Liver (tissue), 9 donors: ENCODE measurements around the gene IFITM10. TPM values are rescaled to one million over a fixed set of nuclear protein-coding genes. Genes with fewer than 3 reads are reported as not detected.
A peak's percentile ranks its signal among the peaks of the same experiment; 100 is the strongest.

Experiments
- DNase-seq: peaks from one replicate; pipeline ENCODE4 v3.0.0-alpha.2; 2017; ENCODE audit warnings: low spot score
- H3K27ac ChIP-seq, 2 donors: one replicate each; pipeline ENCODE4 v1.7.0; 2013; ENCODE audit warnings: inconsistent platforms in 2 of 2, low read length in 2 of 2, control low read depth in 1 of 2, low read depth in 1 of 2, mild to moderate bottlenecking in 1 of 2
- H3K27me3 ChIP-seq, 4 donors: one replicate each; pipeline versions ENCODE4 v1.6.1 to v1.7.0; 2013; ENCODE audit warnings: low read length in 3 of 4, inconsistent platforms in 1 of 4, mild to moderate bottlenecking in 1 of 4, moderate library complexity in 1 of 4; ENCODE audit not compliant: control insufficient read depth in 4 of 4, insufficient read depth in 4 of 4
- H3K36me3 ChIP-seq, 4 donors: one replicate each; pipeline versions ENCODE4 v1.6.1 to v1.7.0; 2013; ENCODE audit warnings: low read length in 3 of 4, mild to moderate bottlenecking in 3 of 4, low read depth in 1 of 4, moderate library complexity in 1 of 4; ENCODE audit not compliant: control insufficient read depth in 4 of 4, insufficient read depth in 3 of 4
- H3K4me1 ChIP-seq, 4 donors: one replicate each; pipeline versions ENCODE4 v1.6.1 to v1.7.0; 2013; ENCODE audit warnings: low read length in 3 of 4, mild to moderate bottlenecking in 3 of 4, moderate library complexity in 1 of 4; ENCODE audit not compliant: control insufficient read depth in 4 of 4, insufficient read depth in 4 of 4
- H3K4me3 ChIP-seq, 3 donors: one replicate each; pipeline versions ENCODE4 v1.6.1 to v1.7.0; 2013; ENCODE audit warnings: low read length in 3 of 3, control low read depth in 1 of 3, low read depth in 1 of 3, mild to moderate bottlenecking in 1 of 3
- H3K9ac ChIP-seq, 2 donors: one replicate each; pipeline ENCODE4 v1.7.0; 2013; ENCODE audit warnings: low read length in 2 of 2, mild to moderate bottlenecking in 2 of 2, moderate library complexity in 2 of 2, control low read depth in 1 of 2, low read depth in 1 of 2
- H3K9me3 ChIP-seq, 4 donors: one replicate each; pipeline versions ENCODE4 v1.6.1 to v1.7.0; 2013; ENCODE audit warnings: low read length in 3 of 4; ENCODE audit not compliant: control insufficient read depth in 4 of 4
- ATF3 ChIP-seq: IDR thresholded peaks from 2 replicates; pipeline ENCODE4 v1.6.1; 2016; ENCODE audit warnings: antibody characterized with exemption
- EGR1 ChIP-seq, 2 donors: IDR thresholded peaks; 2 replicates each; pipeline ENCODE4 v1.6.1; 2016 to 2018; ENCODE audit warnings: antibody characterized with exemption in 2 of 2, low read depth in 2 of 2
- FOXA1 ChIP-seq: IDR thresholded peaks from 2 replicates; pipeline ENCODE4 v1.6.1; 2016; ENCODE audit warnings: antibody characterized with exemption
- HNF4A ChIP-seq, 2 donors: conservative IDR thresholded peaks; 2 replicates each; pipeline ENCODE4 v1.6.1; 2016; ENCODE audit warnings: antibody characterized with exemption in 2 of 2, mild to moderate bottlenecking in 2 of 2
- HNF4G ChIP-seq: IDR thresholded peaks from 2 replicates; pipeline ENCODE4 v1.6.1; 2016; ENCODE audit warnings: antibody characterized with exemption
- JUND ChIP-seq, 2 donors: IDR thresholded peaks; 2 replicates each; pipeline ENCODE4 v1.6.1; 2016; ENCODE audit warnings: antibody characterized with exemption in 2 of 2
- MAX ChIP-seq: IDR thresholded peaks from 2 replicates; pipeline ENCODE4 v1.6.1; 2016; ENCODE audit warnings: antibody characterized with exemption
- REST ChIP-seq: IDR thresholded peaks from 2 replicates; pipeline ENCODE4 v1.6.1; 2016; ENCODE audit warnings: antibody characterized with exemption, mild to moderate bottlenecking
- RXRA ChIP-seq, 2 donors: IDR thresholded peaks; 2 replicates each; pipeline ENCODE4 v1.6.1; 2017 to 2018; ENCODE audit warnings: antibody characterized with exemption in 2 of 2, mild to moderate bottlenecking in 1 of 2
- YY1 ChIP-seq: IDR thresholded peaks from 2 replicates; pipeline ENCODE4 v1.6.1; 2016; ENCODE audit warnings: antibody characterized with exemption, mild to moderate bottlenecking
- WGBS: extraction: QIAGEN DNeasy Blood & Tissue Kit; methylation state at CpG from one replicate; pipeline ENCODE4 v1.1.7; 2013; 5-methylcytosine and 5-hydroxymethylcytosine counted together
- polyA plus RNA-seq, 2 donors: library from polyadenylated mRNA; stranded (reverse) in 1 of 2; unstranded in 1 of 2; fragments of 200-250 nt in 1 of 2; fragments of >200 nt in 1 of 2; fragmentation: Nextera tagmentation in 1 of 2; extraction: Ambion mirVana in 1 of 2; gene quantifications; one replicate each; pipeline versions ENCODE4 v1.2.1 to v1.2.3, GENCODE V29; 2013 to 2015
- total RNA-seq, 2 donors: library from RNA; depleted of rRNA; stranded (reverse); fragments of >200 nt; gene quantifications; one replicate each; pipeline ENCODE4 v1.2.3, GENCODE V29; 2014
- donor health status: healthy.
- donor health status: healthy.
- donor health status: healthy.
- donor health status: healthy.
- donor health status: healthy.

IFITM10 gene
- total and polyA plus RNA-seq, 4 donors, result 0.14 to 8.5 (median 1.8) TPM

GRCh38 chr11:1734641-1735081 is 15.7 kb downstream of the IFITM10 start:
- Histone ChIP-seq H3K4me1 (peaks cover 0 to 3% (median 0%) of the 10 kb centered on the region in 4 donors), H3K36me3 (no peaks in the 10 kb centered on the region), H3K9ac (no peak overlapping the region), H3K9me3 (peaks cover 4 to 22% (median 16%) of the 10 kb centered on the region in 4 donors), H3K27me3 (peaks cover 0 to 5% (median 2%) of the 10 kb centered on the region in 4 donors), H3K4me3 (no peak overlapping the region), H3K27ac (no peak overlapping the region)
- TF ChIP-seq EGR1 (IDR thresholded peaks at IDR 0.05; ENCODE audit: low read depth in 2 of 2) (no peak), MAX (no peak), HNF4G (no peak), JUND (IDR thresholded peaks at IDR 0.05) (no peak), ATF3 (no peak), FOXA1 (no peak), HNF4A (conservative IDR thresholded peaks at IDR 0.05) (no peak), YY1 (no peak)
- 50% methylated on average over 10 of the region's 10 CpGs for WGBS
- no peak for DNase-seq

GRCh38 chr11:1733716-1734640 is 16.4 kb downstream of the IFITM10 start:
- no peak overlapping the region for H3K4me3 ChIP-seq
- no peaks in the 10 kb centered on the region for H3K36me3 ChIP-seq
- peaks cover 4 to 22% (median 16%) of the 10 kb centered on the region in 4 donors for H3K9me3 ChIP-seq
- WGBS, result 69% methylated on average over 28 of the region's 28 CpGs
- peaks cover 0 to 3% (median 0%) of the 10 kb centered on the region in 4 donors for H3K4me1 ChIP-seq
- TF ChIP-seq YY1 (no peak), REST (no peak), RXRA (IDR thresholded peaks at IDR 0.05) (no peak), ATF3 (no peak)
- peaks cover 0 to 5% (median 2%) of the 10 kb centered on the region in 4 donors for H3K27me3 ChIP-seq
- H3K9ac ChIP-seq, result no peak overlapping the region
- H3K27ac ChIP-seq, result no peak overlapping the region
- peak; percentile 32 for DNase-seq
